Thyroid gland (tissue), 4 donors: ENCODE measurements around the gene ARFGAP3.

Source experiments
- POLR2A ChIP-seq, 2 donors: fragments of 450-650 bp; IDR thresholded peaks; one replicate each; pipeline ENCODE4 v1.6.1; 2017; ENCODE audit warnings: antibody characterized with exemption in 2 of 2, mild to moderate bottlenecking in 2 of 2, moderate library complexity in 1 of 2
- TF ChIP-seq, protein P1 (sequence below), 6 experiments: fragments of 200-600 bp in 3 of 6; fragments of 450-650 bp in 3 of 6; sonication (generic) in 3 of 6; IDR thresholded peaks; one replicate each; pipeline ENCODE4 v1.5.1; 2016 to 2019; ENCODE audit warnings: antibody characterized with exemption in 6 of 6, mild to moderate bottlenecking in 2 of 6, inconsistent platforms in 1 of 6, moderate library complexity in 1 of 6

DNA sequence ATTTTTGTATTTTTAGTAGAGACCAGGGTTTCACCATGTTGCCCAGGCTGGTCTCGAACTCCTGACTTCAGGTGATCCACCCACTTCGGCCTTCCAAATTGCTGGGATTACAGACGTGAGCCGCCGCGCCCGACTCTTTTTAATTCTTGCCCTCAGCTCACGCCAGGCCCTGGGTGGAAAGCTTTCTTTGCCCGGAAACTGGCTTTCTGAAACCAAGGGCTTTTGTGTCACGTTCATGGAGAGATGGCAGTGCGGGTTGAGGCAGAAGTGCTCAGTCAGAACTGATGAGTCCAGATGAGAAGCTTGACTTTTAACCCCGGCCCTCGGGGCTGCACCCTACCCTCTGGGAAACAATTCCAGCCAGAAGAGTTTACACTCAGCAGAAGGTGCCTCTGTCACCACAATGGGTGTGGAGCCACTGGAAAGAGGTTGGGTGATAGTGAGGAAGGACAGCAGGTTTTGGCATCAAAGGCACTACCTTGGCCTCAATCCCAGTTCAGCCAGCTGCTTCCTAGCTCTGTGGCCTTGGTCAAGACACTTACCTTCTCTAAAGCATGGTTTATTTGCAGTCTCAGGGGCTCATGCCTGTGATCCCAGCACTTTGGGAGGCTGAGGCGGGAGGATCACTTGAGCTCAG lies 890 bp upstream of the ARFGAP3 start:
- TF ChIP-seq, protein P1, sequence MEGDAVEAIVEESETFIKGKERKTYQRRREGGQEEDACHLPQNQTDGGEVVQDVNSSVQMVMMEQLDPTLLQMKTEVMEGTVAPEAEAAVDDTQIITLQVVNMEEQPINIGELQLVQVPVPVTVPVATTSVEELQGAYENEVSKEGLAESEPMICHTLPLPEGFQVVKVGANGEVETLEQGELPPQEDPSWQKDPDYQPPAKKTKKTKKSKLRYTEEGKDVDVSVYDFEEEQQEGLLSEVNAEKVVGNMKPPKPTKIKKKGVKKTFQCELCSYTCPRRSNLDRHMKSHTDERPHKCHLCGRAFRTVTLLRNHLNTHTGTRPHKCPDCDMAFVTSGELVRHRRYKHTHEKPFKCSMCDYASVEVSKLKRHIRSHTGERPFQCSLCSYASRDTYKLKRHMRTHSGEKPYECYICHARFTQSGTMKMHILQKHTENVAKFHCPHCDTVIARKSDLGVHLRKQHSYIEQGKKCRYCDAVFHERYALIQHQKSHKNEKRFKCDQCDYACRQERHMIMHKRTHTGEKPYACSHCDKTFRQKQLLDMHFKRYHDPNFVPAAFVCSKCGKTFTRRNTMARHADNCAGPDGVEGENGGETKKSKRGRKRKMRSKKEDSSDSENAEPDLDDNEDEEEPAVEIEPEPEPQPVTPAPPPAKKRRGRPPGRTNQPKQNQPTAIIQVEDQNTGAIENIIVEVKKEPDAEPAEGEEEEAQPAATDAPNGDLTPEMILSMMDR (IDR thresholded peaks at IDR 0.05), result no peak
- no peak for TF ChIP-seq POLR2A (IDR thresholded peaks at IDR 0.05)
